ENCODE results near the gene SLC26A8.

The SLC26A8 gene

GRCh38 chr6:35903679-35904078, 120.8 kb downstream of the SLC26A8 start:
- H3K4me3 ChIP-seq (ENCODE audit: low read depth, low read length), result no peak overlapping the region
- no peak for DNase-seq (ENCODE audit: low read depth, low spot score)
- no peak for TF ChIP-seq CTCF (IDR thresholded peaks at IDR 0.05; ENCODE audit: low read depth, low read length)
- in situ Hi-C loops (cut with HindIII; ENCODE audit: low sequenced_read_pairs), result no loop called here

- in situ Hi-C loops (cut with HindIII; ENCODE audit: low sequenced_read_pairs), result no loop called here
- no peak for TF ChIP-seq CTCF (IDR thresholded peaks at IDR 0.05; ENCODE audit: low read depth, low read length)
- DNase-seq (ENCODE audit: low read depth, low spot score), result no peak
- no peak overlapping the region for H3K4me3 ChIP-seq (ENCODE audit: low read depth, low read length)
Measured at GRCh38 chr6:35900448-35900847, 124.0 kb downstream of the SLC26A8 start.

GRCh38 chr6:35898003-35898402, 126.4 kb downstream of the SLC26A8 start:
- DNase-seq (ENCODE audit: low read depth, low spot score), result no peak
- no peak for TF ChIP-seq CTCF (IDR thresholded peaks at IDR 0.05; ENCODE audit: low read depth, low read length)
- in situ Hi-C loops (cut with HindIII; ENCODE audit: low sequenced_read_pairs), result no loop called here
- H3K4me3 ChIP-seq (ENCODE audit: low read depth, low read length), result no peak overlapping the region

DNA sequence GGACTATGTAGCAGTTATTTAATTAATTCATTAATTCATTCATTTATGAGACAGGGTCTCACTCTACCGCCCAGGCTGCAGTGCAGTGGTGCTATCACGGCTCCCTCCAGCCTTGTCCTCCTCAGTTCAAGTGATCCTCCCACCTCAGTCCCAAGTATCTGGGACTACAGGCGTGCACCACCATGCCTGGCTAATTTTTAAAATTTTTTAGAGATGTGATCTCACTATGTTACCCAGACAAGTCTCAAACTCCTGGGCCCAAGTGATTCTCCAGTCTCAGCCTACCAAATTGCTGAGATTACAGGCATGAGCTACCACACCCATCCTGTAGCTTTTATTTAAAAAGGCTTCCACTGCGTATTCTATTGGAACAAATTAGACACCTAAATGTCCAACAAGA, 127.0 kb downstream of the SLC26A8 start:
- in situ Hi-C loops (cut with HindIII; ENCODE audit: low sequenced_read_pairs), result no loop called here
- no peak overlapping the region for H3K4me3 ChIP-seq (ENCODE audit: low read depth, low read length)
- TF ChIP-seq CTCF (IDR thresholded peaks at IDR 0.05; ENCODE audit: low read depth, low read length), result no peak
- DNase-seq (ENCODE audit: low read depth, low spot score), result no peak

- in situ Hi-C loops (cut with HindIII; ENCODE audit: low sequenced_read_pairs), result no loop called here
- no peak for DNase-seq (ENCODE audit: low read depth, low spot score)
- no peak overlapping the region for H3K4me3 ChIP-seq (ENCODE audit: low read depth, low read length)
- TF ChIP-seq CTCF (IDR thresholded peaks at IDR 0.05; ENCODE audit: low read depth, low read length), result no peak
Measured at GRCh38 chr6:35897036-35897435, 127.4 kb downstream of the SLC26A8 start.

DNA sequence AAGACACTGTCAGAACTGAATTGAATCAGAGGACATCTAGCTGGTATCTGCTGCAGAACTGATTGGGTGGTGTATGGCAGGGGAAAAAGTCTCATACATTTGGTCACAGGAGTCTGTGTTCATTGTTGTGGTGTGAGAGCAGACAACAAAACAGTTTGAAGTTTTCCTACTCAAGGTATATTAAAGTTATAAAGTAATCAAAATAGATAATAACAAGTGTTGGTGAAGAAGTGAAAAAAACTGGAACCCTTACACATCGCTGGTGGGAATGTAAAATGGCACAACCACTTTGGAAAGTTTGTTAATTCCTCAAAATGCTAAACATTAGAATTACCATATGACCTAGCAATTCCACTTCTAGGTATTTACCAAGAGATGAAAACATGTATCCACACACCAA, 128.2 kb downstream of the SLC26A8 start:
- no peak for TF ChIP-seq CTCF (IDR thresholded peaks at IDR 0.05; ENCODE audit: low read depth, low read length)
- in situ Hi-C loops (cut with HindIII; ENCODE audit: low sequenced_read_pairs), result no loop called here
- DNase-seq (ENCODE audit: low read depth, low spot score), result no peak
- H3K4me3 ChIP-seq (ENCODE audit: low read depth, low read length), result no peak overlapping the region

DNA sequence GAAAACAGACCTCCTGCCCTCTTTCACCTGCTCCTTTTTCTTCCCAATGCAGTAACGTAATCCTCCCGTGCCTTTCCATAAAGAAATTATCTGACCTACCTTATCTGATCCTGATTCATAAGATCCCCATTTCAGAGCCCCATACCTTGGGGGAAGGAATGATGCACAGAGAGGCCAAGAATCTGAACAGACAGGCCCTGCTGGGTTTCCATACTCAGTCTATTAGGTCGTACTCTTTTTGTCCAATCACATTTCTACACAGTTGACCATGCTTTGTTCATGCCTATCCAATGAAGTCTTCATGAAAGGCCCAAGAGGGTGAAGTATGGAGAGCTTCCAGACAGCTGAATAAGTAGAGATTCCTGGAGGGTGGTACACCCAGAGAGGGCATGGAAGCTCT, 128.9 kb downstream of the SLC26A8 start:
- in situ Hi-C loops (cut with HindIII; ENCODE audit: low sequenced_read_pairs), result no loop called here
- no peak for TF ChIP-seq CTCF (IDR thresholded peaks at IDR 0.05; ENCODE audit: low read depth, low read length)

More for the DNA sequence above, 128.9 kb downstream of the SLC26A8 start:
- no peak overlapping the region for H3K4me3 ChIP-seq (ENCODE audit: low read depth, low read length)
- DNase-seq (ENCODE audit: low read depth, low spot score), result no peak
